SU-DHL-6 (cell line): ENCODE data around the gene POM121C.
"Not testable (repeated sequence)": the region's sequence is repeated elsewhere in the genome, so short reads cannot be mapped to it uniquely, and the experiment has no call there.

Experiments used
- EZH2phosphoT487 ChIP-seq: fragments of 200-600 bp; sonication (generic), shearing (Covaris generic); conservative IDR thresholded peaks from 2 replicates; pipeline ENCODE4 v1.6.1; 2018; ENCODE audit warnings: mild to moderate bottlenecking, antibody characterized with exemption, low read length, moderate library complexity, mixed read lengths
- TF ChIP-seq, protein P1 (sequence below): fragments of 200-600 bp; sonication (generic); IDR thresholded peaks from one replicate; pipeline ENCODE4 v1.5.1; 2017; ENCODE audit warnings: antibody characterized with exemption, mild to moderate bottlenecking, low read length, moderate library complexity; ENCODE audit not compliant: insufficient read depth, poor library complexity, severe bottlenecking

DNA sequence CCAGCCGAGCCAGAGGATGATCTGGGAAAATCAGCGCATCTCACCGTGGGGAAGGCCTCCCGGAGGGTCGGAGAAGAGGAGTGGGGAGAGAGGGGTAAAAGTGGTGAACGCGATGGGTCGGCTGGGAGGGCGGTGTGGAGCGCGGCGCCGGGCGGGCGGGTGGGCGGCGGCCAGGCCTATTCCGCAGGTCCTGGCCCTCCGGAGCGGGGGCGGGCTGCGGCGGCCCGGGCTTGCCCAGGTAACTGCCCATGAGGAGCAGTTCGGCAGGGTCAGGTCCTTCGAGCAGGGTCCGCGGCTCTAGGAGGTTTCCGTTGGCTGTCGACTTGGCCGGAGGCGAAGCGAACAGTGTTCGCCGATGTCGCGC is 44.0 kb downstream of the POM121C start:
- TF ChIP-seq, protein P1, sequence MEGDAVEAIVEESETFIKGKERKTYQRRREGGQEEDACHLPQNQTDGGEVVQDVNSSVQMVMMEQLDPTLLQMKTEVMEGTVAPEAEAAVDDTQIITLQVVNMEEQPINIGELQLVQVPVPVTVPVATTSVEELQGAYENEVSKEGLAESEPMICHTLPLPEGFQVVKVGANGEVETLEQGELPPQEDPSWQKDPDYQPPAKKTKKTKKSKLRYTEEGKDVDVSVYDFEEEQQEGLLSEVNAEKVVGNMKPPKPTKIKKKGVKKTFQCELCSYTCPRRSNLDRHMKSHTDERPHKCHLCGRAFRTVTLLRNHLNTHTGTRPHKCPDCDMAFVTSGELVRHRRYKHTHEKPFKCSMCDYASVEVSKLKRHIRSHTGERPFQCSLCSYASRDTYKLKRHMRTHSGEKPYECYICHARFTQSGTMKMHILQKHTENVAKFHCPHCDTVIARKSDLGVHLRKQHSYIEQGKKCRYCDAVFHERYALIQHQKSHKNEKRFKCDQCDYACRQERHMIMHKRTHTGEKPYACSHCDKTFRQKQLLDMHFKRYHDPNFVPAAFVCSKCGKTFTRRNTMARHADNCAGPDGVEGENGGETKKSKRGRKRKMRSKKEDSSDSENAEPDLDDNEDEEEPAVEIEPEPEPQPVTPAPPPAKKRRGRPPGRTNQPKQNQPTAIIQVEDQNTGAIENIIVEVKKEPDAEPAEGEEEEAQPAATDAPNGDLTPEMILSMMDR, result not testable (repeated sequence)
- not testable (repeated sequence) for TF ChIP-seq EZH2phosphoT487
